Effector memory CD8-positive, alpha-beta T cell (primary cell): Measurements from ENCODE around the gene GALR2.

Experiments used
- ATAC-seq: fragments of 150-1000 bp; cut with Tn5 transposase; replicated peaks from 2 replicates; pipeline ENCODE4 v1.10.0; 2021; ENCODE audit warnings: mild to moderate bottlenecking, moderate library complexity
- DNase-seq, 3 experiments: peaks; one replicate each; pipeline ENCODE4 v3.0.0; 2021
- H3K27ac Mint-ChIP-seq, 2 donors: one replicate each; pipeline ENCODE4 v1.8.0; 2022; ENCODE audit warnings: mild to moderate bottlenecking in 2 of 2, mixed read lengths in 2 of 2, moderate library complexity in 2 of 2
- H3K27me3 Mint-ChIP-seq, 2 donors: one replicate each; pipeline ENCODE4 v1.8.0; 2022; ENCODE audit warnings: mixed read lengths in 2 of 2
- H3K36me3 Mint-ChIP-seq: one replicate; pipeline ENCODE4 v1.8.0; 2022; ENCODE audit warnings: mild to moderate bottlenecking, moderate library complexity, mixed read lengths; ENCODE audit not compliant: insufficient read depth
- H3K4me1 Mint-ChIP-seq, 2 donors: one replicate each; pipeline ENCODE4 v1.8.0; 2022; ENCODE audit warnings: low read depth in 2 of 2, mixed read lengths in 2 of 2
- H3K4me3 Mint-ChIP-seq, 2 donors: one replicate each; pipeline ENCODE4 v1.8.0; 2022; ENCODE audit warnings: mild to moderate bottlenecking in 2 of 2, mixed read lengths in 2 of 2, moderate library complexity in 2 of 2
- H3K9me3 Mint-ChIP-seq, 2 donors: one replicate each; pipeline ENCODE4 v1.8.0; 2022; ENCODE audit warnings: mixed read lengths in 2 of 2

The GALR2 gene

GRCh38 chr17:76125391-76125675, 50.8 kb downstream of the GALR2 start:
- Mint-ChIP-seq H3K27me3 (no peaks in the 10 kb centered on the region), H3K36me3 (peaks cover 4% of the 10 kb centered on the region)

GRCh38 chr17:76125922-76126321, 51.3 kb downstream of the GALR2 start:
- DNase-seq (no peak), ATAC-seq (no peak)
- Mint-ChIP-seq H3K27ac (peak overlapping the region in 1 of 2 donors; percentile 30), H3K4me1 (peaks cover 0 to 6% of the 10 kb centered on the region in 2 donors), H3K27me3 (no peaks in the 10 kb centered on the region), H3K36me3 (peaks cover 4% of the 10 kb centered on the region), H3K4me3 (no peak overlapping the region), H3K9me3 (no peaks in the 10 kb centered on the region)

More at GRCh38 chr17:76125391-76125675, 50.8 kb downstream of the GALR2 start:
- DNase-seq (no peak), ATAC-seq (no peak)
- H3K4me3 Mint-ChIP-seq, result no peak overlapping the region
- peaks cover 0 to 6% of the 10 kb centered on the region in 2 donors for H3K4me1 Mint-ChIP-seq
- H3K27ac Mint-ChIP-seq, result no peak overlapping the region
- no peaks in the 10 kb centered on the region for H3K9me3 Mint-ChIP-seq
